Bronchial epithelial cell (primary cell): ENCODE data around the gene AKNAD1. TPM values are rescaled to one million over a fixed set of nuclear protein-coding genes. Genes with fewer than 3 reads are reported as not detected.

Source experiments
- DNase-seq: peaks from one replicate; pipeline ENCODE4 v3.0.0-alpha.2; 2010; ENCODE audit warnings: low read depth
- FAIRE-seq: peaks from 2 replicates; lab custom pipeline; 2011; peaks lifted over from hg19 to GRCh38; lab: Jason Lieb, UNC
- H3K27me3 ChIP-seq: 2 replicates; pipeline ENCODE4 v1.5.1; 2011; ENCODE audit warnings: low read length; ENCODE audit not compliant: control insufficient read depth, insufficient read depth
- H3K36me3 ChIP-seq: 2 replicates; pipeline ENCODE4 v1.5.1; 2011; ENCODE audit warnings: low read length; ENCODE audit not compliant: control insufficient read depth, insufficient read depth
- H3K4me3 ChIP-seq: 2 replicates; pipeline ENCODE4 v1.5.1; 2011; ENCODE audit warnings: mild to moderate bottlenecking, low read depth, low read length, control low read depth
- total RNA-seq: library from RNA; depleted of rRNA; stranded (reverse); fragments of >200 nt; gene quantifications from 2 replicates; pipeline ENCODE4 v1.2.1, GENCODE V29; 2014
- TF ChIP-seq, protein P1 (sequence below): IDR thresholded peaks from 2 replicates; pipeline ENCODE4 v1.5.1; 2011; ENCODE audit warnings: mild to moderate bottlenecking, moderate library complexity, low read length, control low read depth, inconsistent platforms; ENCODE audit not compliant: insufficient read depth, severe bottlenecking

Gene AKNAD1
- total RNA-seq, 1 donor from 2014 or later = not detected

DNA sequence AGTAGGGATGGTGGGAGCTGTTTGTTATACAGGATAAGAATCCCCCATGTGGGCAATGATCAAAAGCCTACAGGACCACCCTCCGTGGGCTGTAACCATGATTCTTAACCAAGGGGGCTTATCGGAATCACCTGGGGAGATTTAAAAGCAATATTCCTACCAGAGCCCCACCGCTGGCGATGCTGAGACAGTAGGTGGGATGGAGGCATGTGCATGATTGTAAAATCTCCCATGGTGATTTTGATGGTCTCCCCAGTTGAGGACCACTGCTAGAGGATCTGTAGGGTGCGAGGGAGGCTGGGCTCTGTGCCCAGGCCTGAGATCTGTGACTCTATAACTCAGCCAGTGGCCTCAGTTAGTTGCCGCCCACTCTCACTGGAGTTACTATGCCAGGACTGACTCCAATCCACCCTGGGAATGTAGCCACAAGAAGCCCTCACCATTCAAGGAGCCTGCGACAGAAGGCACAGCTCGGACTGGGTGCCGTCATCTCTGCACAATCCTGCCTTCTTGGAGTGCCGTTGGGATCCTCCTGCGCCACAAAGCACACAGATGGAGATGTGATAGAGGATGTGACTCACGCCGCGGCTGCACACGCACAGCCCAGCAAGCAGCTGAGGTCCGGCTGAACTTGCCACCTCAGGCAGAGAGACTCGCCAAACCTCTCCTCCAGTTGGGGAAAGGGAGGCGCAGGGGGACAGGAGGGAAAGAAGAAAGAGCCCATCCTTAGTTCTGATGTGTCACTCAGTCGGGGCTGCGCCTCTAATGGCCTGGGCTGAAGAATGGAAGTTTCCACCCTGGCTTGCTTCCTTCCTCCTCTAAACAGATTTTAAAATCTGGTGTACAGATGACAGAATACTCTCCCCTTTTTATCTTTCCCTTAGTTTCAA lies 26.5 kb downstream of the AKNAD1 start:
- no peak for FAIRE-seq
- TF ChIP-seq, protein P1, sequence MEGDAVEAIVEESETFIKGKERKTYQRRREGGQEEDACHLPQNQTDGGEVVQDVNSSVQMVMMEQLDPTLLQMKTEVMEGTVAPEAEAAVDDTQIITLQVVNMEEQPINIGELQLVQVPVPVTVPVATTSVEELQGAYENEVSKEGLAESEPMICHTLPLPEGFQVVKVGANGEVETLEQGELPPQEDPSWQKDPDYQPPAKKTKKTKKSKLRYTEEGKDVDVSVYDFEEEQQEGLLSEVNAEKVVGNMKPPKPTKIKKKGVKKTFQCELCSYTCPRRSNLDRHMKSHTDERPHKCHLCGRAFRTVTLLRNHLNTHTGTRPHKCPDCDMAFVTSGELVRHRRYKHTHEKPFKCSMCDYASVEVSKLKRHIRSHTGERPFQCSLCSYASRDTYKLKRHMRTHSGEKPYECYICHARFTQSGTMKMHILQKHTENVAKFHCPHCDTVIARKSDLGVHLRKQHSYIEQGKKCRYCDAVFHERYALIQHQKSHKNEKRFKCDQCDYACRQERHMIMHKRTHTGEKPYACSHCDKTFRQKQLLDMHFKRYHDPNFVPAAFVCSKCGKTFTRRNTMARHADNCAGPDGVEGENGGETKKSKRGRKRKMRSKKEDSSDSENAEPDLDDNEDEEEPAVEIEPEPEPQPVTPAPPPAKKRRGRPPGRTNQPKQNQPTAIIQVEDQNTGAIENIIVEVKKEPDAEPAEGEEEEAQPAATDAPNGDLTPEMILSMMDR = no peak
- Histone ChIP-seq H3K4me3 (no peak overlapping the region), H3K27me3 (no peaks in the 10 kb centered on the region), H3K36me3 (no peaks in the 10 kb centered on the region)
- DNase-seq = peak; percentile 82

DNA sequence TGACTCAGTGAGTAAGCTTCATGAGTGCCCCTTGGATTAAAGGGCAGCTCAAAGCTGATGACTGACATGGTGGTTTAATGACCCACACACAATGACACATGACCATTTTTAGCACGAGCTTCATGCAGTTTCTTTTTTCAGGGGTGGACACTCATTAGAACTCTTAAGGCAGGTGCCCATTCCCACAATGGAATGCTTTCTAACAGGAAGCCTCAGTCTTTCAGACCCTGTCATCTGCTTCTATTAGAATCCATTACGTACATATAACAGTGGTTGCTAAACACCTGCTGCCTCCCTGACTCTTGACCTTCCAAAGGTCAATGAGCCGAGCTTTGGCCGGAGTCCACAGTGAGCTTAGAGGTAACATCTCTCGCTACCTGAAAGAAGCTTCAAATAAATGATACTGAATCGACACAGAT lies 27.4 kb downstream of the AKNAD1 start:
- H3K36me3 ChIP-seq = no peaks in the 10 kb centered on the region
- no peaks in the 10 kb centered on the region for H3K27me3 ChIP-seq
- FAIRE-seq (no peak), DNase-seq (peak; percentile 59)
- TF ChIP-seq, protein P1 = no peak
- no peak overlapping the region for H3K4me3 ChIP-seq

DNA sequence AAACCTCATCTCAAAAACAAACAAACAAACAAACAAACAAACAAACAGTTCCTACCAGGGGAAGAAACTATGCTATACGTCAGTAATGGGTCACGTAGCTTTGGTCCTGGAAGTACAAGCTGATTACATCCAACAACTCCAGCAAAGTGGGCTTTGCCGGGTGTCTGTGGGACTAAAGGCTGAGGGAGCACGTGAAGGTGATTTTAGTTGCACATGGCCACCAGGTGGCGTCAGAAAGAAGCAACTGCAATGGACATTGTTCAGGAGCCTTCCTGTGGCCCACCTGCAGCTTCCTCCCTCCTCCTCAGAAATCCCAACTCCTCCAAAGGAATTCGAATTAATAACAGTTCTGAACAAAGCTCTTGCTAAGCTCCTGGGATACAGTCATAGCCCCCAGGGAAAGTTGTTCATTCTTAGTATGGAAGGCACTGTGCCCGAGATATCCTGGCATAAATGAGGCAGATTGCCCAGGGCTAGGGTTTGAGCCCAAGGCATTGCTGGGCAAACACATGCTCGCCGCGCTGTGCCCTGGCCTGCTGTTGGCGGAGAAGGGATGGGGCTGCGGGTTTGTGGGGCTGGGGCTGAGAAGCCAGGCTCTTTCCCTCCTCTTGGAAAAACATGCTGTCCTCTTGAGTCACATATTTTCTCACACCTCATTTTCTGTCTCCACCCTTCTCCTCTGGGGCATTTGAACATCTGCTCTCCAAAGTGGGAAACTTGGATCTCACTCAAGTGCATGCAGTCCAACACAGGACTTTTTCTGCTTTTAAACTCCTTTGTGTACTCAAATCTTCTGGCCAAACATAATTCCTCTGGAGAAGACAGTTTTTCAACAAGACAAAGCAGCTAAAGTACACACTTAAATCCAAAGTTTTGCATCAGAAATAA lies 28.6 kb downstream of the AKNAD1 start:
- TF ChIP-seq, protein P1 = peak; percentile 79
- no peaks in the 10 kb centered on the region for H3K36me3 ChIP-seq
- no peaks in the 10 kb centered on the region for H3K27me3 ChIP-seq
- H3K4me3 ChIP-seq = no peak overlapping the region
- DNase-seq = peak; percentile 100
- FAIRE-seq = no peak

DNA sequence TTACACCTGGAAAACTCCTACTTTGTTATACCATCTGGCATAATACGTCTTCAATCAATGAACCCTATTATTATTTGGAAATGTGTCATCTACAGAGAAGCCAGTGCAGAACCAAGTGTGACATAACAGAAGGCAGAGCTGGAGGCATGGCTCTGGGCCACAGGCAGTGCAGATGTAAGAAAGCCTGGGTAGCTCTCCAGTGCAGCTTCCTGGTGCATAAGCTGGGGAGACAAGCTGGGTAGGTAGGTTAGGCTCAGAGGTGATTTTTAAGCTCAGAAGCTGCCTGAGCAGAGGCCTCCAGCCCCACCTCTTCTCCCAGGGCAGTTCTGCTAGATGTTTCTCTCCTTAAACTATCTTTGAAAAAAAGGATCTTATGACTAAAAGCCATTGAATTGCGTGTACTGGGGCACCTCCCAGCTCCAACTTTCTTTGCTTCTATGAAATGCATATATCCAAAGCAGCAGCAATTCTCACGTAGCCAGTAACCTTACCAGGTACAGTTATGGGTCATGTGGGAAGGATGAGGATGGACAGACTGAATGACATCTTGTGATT lies 30.7 kb downstream of the AKNAD1 start:
- Histone ChIP-seq H3K27me3 (no peaks in the 10 kb centered on the region), H3K36me3 (no peaks in the 10 kb centered on the region), H3K4me3 (no peak overlapping the region)
- no peak for FAIRE-seq
- TF ChIP-seq, protein P1 = no peak
- DNase-seq = peak; percentile 17

DNA sequence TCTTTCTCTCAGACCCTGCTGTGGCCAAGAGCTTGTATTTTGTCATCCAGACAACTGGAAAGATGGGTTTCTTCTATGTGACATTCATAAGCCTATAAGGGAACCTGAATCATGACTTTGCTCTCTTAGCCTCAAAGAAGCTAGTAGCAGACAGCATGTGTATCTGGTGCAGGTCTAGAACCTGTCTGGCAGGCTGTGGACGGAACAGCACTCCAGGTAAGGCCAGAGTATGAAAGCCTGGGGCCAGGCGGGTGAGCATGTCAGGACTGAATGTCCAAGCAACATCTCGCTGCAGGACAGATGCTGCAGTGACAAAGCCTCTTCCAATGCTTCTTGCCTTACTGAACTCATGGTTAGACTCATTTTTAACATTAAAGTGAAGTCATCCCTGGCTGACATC lies 32.8 kb downstream of the AKNAD1 start:
- peak; percentile 11 for DNase-seq

More for the DNA sequence above, 32.8 kb downstream of the AKNAD1 start:
- Histone ChIP-seq H3K4me3 (no peak overlapping the region), H3K36me3 (no peaks in the 10 kb centered on the region), H3K27me3 (no peaks in the 10 kb centered on the region)
- TF ChIP-seq, protein P1 = no peak
- no peak for FAIRE-seq
